H1 (cell line): ENCODE data around the gene MIER2. TPM values are rescaled to one million over a fixed set of nuclear protein-coding genes. Genes with fewer than 3 reads are reported as not detected.

Experiments
- CBX8 ChIP-seq: fragments of 300-800, 300-1000 bp; sonication (generic); IDR thresholded peaks from 2 replicates; pipeline ENCODE4 v1.7.1; 2016; ENCODE audit warnings: low read depth, low read length, borderline replicate concordance
- CHD1 ChIP-seq: IDR thresholded peaks from 2 replicates; pipeline ENCODE4 v1.6.1; 2012; ENCODE audit warnings: low read depth, low read length, improper control_type of control experiment
- CTBP2 ChIP-seq: IDR thresholded peaks from 2 replicates; pipeline ENCODE4 v1.7.0; 2011; ENCODE audit warnings: borderline replicate concordance, mild to moderate bottlenecking, moderate library complexity, mixed read lengths, low read length; ENCODE audit not compliant: insufficient read depth, insufficient read length
- EP300 ChIP-seq, 2 experiments: IDR thresholded peaks; 1 replicate in 1 of 2; 2 replicates in 1 of 2; pipeline ENCODE4 v1.6.1; 2011 to 2012; ENCODE audit warnings: low read depth in 2 of 2, low read length in 2 of 2, mild to moderate bottlenecking in 2 of 2, borderline replicate concordance in 1 of 2, inconsistent platforms in 1 of 2, moderate library complexity in 1 of 2
- NANOG ChIP-seq: IDR thresholded peaks from 2 replicates; pipeline ENCODE4 v1.6.1; 2011; ENCODE audit warnings: low read length, low read depth, mild to moderate bottlenecking, inconsistent platforms; ENCODE audit not compliant: insufficient read depth, poor library complexity, severe bottlenecking
- POLR2A ChIP-seq, 2 experiments: IDR thresholded peaks; 1 replicate in 1 of 2; 2 replicates in 1 of 2; pipeline ENCODE4 v1.6.1; 2011; ENCODE audit warnings: low read depth in 2 of 2, low read length in 2 of 2, mild to moderate bottlenecking in 2 of 2; ENCODE audit errors: control extremely low read depth in 1 of 2
- RBBP5 ChIP-seq: IDR thresholded peaks from 2 replicates; pipeline ENCODE4 v1.7.1; 2012; ENCODE audit warnings: low read depth, mild to moderate bottlenecking, inconsistent platforms, low read length, moderate library complexity, borderline replicate concordance
- SP2 ChIP-seq: IDR thresholded peaks from 2 replicates; pipeline ENCODE4 v1.6.1; 2012; ENCODE audit warnings: mild to moderate bottlenecking, low read length, inconsistent platforms
- TEAD4 ChIP-seq: IDR thresholded peaks from 2 replicates; pipeline ENCODE4 v1.6.1; 2012; ENCODE audit warnings: low read depth, low read length, inconsistent platforms, mixed read lengths
- polyA plus RNA-seq, 7 experiments: library from polyadenylated mRNA; depleted of rRNA in 3 of 7; stranded (reverse) in 5 of 7; unstranded in 2 of 7; fragments of >200 nt in 5 of 7; fragments of 200-250 nt in 2 of 7; gene quantifications; 1 replicate in 5 of 7; 2 replicates in 1 of 7; 4 replicates in 1 of 7; pipeline versions ENCODE4 v1.2.1 to v1.2.3, GENCODE V29; 2011 to 2013; ENCODE audit warnings: missing spikeins in 2 of 7, mixed read lengths in 2 of 7
- total RNA-seq: library from RNA; stranded (reverse); fragmentation: NEBNext Ultra II Directional; extraction: Animal tissue kit (Norgen Biotek cat#: 25700); gene quantifications from 2 replicates; pipeline ENCODE4 v1.2.1, GENCODE V29; 2021

MIER2 gene
- total and polyA plus RNA-seq, 2 of the 8 experiments (the other 6 are each of a cell fraction or from before 2014, with no cell fraction given) = 30.3 to 48.3 TPM

DNA sequence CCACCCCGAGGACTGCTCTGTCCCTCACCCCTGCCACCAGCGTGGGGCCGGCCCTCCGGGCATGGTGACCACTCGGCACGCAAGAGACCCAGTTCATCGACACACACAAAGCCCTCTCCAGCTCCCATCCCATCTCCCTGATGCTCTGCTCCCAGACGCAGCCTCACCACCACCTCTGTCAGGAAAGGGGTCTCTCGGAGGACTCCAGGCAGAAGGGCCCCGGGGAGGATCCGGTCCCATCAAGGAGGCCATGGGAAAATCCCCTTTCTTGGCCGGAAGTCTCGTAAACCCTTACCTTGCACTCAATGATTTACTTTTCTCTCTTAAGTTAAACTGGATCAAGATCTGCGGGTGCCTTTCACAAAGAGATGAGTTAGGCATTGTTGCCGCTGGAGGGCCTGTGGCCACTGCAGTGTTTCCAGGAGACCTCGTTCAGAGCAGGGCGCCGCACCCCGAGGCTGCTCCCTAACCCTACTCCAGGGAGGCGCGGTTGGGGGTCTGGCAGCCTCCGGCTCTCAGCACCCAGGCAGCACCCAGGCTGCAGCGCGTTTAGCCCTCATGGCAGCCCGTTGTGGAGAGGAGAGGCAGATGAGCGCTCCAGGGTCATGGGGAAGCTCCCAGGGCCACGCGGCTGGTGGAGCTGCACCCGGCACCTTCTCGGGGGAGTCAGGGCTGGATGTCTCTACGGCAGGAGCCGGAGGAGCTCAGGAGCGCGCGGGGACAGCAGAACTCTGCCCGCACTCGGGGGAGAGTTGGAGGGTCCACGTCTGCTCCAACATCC, 33.4 kb upstream of the MIER2 start (continued):
- TF ChIP-seq CBX8 (no peak), SP2 (no peak), NANOG (no peak), TEAD4 (no peak), EP300 (IDR thresholded peaks at IDR 0.05; ENCODE audit: borderline replicate concordance in 1 of 2, low read depth in 2 of 2, low read length in 2 of 2) (no peak), CTBP2 (no peak), RBBP5 (no peak), POLR2A (IDR thresholded peaks at IDR 0.05; ENCODE audit: control extremely low read depth in 1 of 2, low read depth in 2 of 2, low read length in 2 of 2) (no peak), CHD1 (no peak)
- TF ChIP-seq, all 59 proteins: peak for 0
